GM19324 (cell line): ENCODE results near the gene PRKAR1B.
"Not testable (repeated sequence)": the region's sequence is repeated elsewhere in the genome, so short reads cannot be mapped to it uniquely, and the experiment has no call there.

Experiments
- ATAC-seq: cut with Tn5 transposase; IDR thresholded peaks from one replicate; pipeline ENCODE4 v1.9.1; 2021; ENCODE audit warnings: mild to moderate bottlenecking, moderate library complexity; ENCODE audit not compliant: unreplicated experiment, low FRiP score

PRKAR1B gene

DNA sequence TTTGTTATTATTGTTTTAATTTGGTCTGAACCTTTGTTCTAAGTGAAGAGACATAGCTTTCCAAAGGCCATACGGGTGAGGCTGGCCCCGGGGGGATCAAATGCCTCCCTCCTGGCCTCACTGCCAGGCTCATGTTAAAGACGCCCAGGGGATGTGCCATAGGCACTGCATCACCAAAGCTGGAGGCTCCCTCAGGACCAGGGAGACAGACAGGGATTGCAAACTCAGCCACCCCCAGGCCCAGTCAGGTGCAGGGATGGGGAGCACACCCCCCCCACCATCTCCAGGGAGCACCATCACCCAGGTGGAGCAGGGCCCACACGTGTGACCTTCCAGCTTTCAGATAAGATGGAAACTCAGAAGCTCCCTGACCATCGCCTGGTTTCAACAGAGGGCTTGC, 96.5 kb downstream of the PRKAR1B start:
- no peak for ATAC-seq

DNA sequence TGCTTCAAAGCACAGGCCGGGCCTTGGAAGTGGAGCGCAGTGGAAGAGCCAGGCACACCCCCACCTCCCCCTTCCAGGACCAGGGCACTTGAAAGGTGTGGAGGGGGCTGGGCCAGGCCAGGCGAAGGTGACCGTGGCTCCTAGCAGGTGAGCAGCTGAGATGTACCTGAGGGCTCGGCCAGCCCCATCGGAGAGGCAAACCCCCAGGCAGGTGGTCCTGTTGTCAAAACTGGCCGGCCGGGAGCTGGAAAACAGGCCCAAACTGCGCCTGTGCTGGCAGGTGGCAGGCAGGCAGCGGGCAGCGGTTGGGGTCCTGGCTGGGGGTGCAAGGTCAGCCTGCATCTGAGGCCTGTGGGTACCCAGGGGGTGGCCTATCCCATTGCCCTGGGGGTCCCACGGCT, 97.0 kb downstream of the PRKAR1B start:
- ATAC-seq, result no peak

DNA sequence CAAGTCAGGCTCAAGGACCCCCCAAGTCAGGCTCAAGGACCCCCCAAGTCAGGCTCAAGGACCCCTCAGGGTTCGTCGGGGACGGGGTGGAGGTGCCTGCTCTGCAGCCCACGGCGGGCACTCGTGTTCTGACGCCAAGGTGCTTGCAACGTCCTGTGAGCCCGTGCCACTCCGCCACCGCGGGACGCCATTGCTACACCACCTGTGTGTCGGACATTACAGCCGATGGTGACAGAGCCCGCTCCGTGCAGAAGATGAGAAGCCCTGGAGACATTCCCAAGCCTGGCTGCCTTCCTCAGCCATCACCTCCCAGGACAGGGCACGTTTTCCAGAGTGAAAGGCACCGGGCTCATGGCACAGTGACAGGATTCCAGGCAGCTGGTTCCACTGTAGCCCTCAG, 98.3 kb downstream of the PRKAR1B start:
- ATAC-seq, result no peak

DNA sequence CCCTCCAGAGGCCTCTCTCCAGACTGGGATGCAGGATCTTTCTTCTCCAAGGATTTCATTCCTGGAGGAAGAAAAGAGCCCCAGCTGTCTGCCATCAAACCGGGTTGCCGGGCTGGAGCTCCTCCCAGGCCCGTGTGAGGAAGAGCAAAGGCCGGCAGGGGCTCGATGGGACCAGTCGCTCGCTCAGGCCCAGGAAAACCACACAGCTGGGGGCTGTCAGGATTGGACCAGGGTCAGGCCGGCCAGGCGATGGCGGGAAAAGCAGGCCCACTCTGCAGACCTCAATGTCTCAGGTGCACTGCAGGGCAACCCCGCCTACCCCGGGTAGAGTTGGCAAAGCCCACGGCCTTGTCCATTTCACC, 98.7 kb downstream of the PRKAR1B start:
- no peak for ATAC-seq

DNA sequence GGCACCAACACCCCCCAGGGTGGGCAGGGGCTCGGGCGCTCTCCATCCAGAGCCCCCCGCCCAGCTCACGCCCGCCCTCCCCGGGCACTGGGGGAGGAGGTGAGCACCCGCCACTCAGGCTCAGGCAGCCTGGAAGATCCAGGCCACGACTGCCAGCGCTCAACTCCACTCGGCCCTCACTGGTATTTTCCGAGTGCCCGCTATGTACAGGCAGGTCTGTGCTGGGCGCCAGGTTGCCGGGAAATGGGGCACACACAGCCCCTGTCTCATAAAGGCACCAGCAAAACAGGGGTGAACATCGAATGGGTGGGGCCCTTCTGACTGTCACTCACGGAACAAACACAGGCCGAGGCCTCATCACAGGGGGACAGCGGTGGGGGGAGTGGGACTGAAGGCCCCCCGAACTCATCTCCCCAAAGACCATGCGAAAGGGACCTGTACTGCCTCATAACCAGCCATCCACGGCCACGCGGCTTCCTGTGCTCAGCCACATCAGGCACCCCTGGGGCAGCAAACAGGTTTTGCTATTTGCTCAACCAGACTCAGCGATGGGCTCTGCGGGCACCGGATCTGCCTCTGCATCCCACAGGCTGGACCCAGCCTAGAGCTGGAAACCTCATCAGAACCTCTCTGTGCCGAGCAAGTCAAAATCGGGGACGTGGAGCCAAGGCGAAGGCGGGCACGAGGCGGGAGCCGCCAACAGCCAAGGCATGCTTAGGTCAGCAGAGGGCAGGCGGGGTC, 99.2 kb downstream of the PRKAR1B start:
- ATAC-seq, result no peak

DNA sequence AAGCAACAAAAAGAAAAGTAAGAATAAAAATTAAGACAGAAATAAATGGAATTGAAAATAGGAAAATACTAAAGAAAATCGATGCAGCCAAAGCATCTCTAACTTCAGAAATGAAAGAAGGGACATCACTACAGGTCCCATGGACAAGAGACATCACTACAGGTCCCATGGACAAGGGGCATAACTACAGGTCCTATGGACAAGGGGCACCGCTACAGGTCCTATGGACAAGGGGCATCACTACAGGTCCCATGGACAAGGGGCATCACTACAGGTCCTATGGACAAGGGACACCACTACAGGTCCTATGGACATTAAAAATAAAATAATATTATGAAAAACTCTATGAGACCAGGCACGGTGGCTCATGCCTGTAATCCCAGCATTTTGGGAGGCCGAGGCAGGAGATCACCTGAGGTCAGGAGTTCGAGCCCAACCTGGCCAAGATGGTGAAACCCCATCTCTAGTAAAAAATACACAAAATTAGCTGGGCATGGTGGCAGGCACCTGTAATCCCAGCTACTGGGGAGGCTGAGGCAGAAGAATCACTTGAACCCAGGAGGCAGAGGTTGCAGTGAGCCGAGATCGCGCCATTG, 101.6 kb downstream of the PRKAR1B start:
- ATAC-seq, result no peak

DNA sequence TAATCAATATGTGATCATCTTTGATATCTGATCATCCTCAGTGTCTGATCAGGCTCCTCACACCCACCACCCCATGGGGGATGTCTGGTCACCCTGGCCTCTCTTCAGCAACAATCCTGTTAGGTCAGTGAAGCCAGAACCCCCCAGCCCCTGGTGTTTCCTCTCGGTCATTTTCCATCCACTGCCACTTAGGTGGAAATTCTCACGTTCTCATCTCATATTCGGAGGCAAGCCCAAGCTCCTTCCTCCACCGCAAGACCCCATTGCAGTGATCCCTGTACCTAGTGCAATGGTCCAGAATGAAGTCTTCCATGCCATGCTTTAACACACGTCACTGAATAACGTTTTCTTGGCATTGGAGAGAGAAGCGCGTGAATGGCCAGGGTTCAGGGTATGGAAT, 103.6 kb downstream of the PRKAR1B start:
- no peak for ATAC-seq

DNA sequence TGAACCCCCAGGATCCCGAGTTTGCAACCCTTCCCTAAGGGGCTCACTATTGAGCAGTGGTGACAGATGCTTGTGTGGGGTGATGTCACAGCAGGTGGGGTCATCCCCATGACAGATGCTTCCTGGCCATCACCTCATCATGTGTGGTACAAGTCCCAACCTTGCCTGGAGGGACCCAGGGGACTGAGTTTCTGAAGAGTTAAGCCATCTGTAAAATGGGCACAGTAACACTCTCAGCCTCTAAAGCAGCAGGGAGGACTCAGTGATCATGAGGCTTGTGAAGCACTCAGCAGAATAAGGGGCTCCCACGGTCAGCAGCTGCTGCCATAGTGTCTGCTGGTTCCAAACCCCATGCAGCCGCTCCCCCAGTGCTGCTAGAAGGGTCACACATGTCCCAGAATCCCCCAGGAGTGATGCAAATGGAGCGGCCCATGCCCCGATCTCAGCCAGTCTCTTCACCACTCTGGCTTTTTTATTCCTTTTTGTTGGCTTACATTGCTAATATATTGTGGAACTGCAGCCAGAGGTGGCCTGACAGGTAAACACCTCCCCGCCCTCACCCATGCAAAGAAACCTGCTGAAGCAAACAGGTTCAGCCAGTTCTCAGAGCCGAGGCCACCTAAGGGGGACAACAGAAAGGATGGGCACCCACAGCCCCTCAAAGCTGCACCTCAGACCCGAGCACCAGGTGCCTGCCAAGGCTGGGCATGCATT, 105.4 kb downstream of the PRKAR1B start:
- ATAC-seq, result no peak

DNA sequence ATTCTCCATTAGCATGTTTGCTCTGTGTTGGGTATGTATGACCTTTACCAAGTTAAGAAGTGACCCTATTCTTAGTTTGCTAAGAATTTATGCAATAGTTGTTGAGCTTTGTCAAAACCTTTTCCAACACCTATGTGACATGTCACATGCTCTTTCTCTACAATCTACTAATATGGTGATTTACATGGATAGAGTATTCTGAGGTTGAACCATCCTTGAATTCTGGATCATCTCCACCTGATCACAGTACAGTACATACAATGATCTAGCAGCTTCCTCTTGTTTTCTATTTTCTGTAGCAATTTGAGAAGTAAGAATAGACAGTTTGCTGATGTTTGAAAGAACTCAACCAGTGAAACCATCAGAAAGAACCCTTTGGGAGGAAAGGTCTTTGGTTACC, 106.2 kb downstream of the PRKAR1B start:
- ATAC-seq, result no peak

DNA sequence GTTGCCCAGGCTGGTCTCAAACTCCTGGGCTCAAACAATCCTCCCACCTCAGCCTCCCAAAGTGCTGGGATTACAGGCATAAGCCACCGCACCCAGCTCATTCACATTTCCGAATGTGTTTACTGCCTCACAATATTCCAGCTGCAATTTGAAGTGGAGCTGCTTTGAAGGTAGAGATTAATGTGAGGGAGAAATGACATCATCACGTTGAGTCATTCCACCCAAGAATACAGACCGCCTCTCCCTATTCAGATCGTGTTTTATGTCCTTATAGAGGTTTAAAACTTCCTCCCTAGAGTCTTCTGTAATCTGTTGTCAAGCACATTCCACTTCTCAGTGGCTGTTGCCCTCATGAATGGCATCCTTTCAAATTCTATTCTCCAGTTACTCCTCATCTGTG, 107.0 kb downstream of the PRKAR1B start:
- no peak for ATAC-seq

DNA sequence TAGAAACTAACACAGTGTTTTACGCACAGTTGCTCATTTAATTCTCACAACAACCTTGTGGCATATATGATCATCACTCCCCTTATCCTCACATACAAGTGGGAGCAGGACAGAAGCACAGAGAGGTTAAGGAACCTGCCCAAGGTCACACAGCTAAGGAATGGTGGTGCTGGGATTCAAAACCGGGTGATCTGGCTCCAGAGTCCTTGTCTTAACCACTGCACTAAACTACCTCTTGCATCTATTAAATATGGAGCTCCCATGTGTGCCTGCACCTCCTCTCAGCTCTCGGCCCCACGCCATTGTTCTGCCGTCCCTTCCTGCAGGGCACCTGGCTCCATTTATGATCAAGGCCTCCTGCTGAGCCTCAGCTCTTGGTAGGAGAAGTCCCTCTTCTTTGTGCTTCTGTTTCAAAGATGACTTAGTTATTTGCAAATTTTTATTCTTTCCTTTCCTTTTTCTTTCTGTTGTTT, 107.7 kb downstream of the PRKAR1B start:
- ATAC-seq, result no peak

DNA sequence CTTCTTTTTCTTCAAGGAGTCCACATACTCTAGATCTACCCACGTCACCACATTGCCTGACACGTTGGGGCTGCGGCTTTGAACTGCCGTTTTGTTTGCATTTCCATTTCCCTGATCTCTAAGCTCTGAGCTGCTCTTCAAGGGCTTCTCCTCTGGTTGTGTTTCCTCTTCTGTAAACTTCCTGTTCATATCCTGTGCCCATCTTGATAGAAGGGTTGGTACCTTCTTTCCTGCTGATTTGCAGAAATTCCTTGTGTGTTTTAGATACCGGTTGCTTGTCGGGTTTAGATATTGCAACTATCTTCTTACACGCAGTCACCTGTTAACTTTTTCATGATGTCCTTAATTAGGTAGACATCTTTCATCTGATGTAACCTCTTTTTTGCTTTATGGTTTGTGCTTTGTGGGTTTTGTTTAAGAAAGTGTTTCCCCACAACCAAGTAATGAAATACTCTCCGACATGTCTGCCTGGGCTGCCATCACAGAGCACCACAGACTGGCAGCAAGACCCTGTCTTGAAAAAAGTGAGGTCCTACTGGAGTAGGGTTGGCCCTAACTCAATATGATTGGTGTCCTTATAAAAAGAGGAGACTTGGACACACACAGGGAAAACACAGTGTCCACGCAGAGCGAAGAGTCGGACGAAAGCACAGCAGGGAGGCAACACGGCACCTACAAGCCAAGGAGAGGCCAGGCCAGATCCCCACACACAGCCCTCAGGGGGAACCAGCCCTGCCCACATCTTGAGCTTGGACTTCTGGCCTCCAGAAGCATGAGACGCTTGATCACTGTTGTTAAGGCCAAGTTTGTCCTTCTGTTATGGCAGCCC, 108.3 kb downstream of the PRKAR1B start:
- ATAC-seq, result no peak

DNA sequence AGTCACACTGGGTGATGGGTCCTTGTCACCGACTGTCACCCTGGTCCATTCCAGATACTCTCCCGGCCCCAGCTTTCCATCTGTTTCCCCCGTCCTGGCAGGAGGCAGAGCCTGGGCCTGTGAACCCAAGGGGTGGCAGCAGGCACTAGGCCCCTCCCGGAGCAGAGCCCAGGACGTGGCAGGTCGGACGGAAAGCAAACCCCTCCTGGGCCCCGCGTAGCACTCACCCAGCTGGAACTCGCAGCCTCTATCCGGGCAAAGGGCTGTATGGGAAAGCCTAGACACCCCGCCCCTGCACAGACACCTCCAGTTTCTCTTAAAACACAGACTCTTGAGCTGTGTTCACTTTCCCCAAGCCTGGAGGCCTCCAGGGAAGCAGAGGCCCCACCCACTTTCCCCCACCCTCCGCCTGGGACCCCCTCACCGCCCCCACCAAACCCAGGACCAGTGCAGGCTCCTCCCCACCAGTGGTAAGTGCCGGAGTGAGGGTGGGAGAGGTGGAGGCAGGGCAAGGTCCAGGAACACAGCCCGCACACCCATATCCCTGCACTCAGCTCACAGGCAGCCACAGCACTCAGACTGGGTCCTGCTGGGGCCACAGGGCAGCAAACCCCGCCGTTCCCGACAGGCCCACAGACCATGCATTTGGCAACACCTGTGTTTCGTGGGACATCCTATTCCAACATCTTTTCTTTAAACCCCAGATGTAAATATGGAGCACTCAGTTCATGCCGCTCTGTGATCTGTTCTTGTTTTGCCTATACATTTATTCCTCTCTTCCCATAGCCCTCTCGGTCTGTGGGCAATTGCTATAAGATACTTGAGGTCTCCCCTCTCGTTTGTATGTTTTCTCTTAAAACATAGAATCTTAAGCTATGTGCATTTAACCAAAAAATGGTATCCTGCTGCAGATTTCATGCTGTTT, 109.2 kb downstream of the PRKAR1B start:
- ATAC-seq, result no peak

DNA sequence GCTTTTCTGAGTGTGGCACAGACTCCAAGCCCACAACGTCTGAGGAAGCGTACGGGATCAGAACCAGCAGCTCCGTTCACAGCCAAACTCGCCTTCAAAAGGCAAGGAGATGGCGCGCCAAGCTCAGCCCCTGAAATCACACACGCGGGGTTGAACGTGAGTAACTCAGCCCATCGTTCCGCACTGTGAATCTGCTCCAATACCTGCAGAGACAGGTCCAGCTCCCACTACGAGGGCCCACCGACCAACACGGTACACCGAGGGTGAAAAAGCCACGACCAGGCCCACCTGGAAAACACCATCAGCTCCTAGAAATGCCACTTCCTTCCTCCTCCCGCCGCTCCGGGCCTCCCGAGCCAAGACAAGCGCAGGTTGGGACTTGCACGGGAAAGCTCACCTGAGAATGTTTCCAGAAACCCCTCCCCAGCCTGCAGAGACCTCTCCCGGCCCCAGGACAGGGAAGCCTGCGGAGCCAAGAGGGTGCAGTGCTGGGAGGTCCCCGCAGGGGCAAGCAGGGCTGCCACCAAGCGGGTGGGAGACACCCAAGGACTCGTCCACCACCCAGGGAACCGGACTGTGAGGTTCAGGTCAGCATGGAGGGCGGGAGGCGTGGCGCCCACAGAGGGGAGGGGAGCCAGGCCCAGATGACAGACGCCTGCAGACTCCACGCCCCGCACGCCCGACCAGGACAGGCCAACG, 113.5 kb downstream of the PRKAR1B start:
- ATAC-seq, result no peak

DNA sequence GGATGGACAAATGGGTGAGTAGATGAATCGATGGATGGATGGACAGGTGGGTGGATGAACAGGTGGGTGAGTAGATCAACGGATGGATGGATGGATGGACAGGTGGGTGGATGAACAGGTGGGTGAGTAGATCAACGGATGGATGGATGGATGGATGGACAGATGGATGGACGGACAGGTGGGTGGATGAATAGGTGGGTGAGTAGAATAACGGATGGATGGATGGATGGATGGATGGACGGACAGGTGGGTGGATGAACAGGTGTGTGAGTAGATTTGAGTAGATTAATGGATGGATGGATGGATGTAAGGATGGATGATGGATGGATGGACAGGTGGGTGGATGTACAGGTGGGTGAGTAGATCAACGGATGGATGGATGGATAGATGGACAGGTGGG, 115.2 kb downstream of the PRKAR1B start:
- not testable (repeated sequence) for ATAC-seq

DNA sequence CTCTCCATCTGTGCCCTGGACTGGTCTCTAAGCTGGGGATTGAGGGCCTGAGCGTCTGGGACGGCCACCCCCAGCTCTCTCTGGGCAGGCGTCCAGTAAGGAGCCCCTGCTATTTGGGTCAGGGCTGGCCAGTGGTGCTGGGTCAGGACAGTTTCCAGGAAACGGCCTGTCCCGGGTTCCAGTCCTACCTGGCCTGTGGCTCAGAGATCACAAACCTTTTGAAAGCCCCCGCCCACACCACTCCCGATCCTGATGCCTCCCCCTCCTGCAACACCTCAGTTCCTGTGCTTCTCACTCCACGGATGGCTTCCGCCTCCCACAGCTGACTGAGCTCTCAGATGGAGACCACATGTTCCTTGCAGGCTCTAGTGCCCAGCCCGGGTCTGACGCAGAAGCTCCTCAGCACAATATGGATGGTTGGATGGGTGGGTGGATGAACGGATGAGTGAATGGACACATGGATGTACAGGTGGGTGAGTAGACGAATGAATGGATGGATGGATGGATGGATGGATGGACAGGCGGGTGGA, 115.7 kb downstream of the PRKAR1B start:
- ATAC-seq, result no peak

DNA sequence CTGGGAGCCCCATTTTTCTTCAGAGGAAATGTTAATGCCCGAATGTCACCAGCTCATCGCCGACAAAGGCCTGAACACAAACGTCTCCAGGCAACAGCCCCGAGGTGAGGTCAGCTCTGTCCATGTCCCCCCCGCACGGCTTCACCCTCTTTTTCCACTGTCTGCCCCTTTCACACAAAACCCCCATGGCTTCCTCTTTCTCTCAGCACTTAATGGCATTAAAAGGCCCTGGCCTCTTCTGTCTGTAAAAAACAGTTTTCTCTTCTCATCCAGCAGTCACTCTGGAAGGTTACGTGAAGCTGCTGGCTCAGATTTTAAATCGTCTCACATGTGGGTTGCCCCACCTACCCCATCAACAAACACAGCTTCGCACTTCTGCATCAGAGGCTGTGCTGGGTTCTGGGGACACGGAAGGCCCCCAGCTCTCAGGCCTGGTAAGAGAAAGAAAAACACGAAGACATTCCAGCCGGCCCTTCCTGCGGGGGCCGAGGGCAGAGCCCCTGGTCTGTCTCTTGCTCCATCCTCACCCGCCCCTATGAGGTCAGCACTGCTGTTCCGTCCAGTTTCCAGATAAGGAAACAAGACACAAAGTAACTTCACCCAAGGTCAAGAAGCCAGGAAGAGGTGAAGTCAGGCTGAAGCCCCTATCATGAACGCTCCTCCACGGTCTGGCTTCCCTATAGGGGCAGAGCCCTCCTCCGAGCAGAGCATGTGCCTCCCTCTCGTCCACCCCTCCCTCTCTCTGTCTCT, 116.4 kb downstream of the PRKAR1B start:
- ATAC-seq, result no peak

DNA sequence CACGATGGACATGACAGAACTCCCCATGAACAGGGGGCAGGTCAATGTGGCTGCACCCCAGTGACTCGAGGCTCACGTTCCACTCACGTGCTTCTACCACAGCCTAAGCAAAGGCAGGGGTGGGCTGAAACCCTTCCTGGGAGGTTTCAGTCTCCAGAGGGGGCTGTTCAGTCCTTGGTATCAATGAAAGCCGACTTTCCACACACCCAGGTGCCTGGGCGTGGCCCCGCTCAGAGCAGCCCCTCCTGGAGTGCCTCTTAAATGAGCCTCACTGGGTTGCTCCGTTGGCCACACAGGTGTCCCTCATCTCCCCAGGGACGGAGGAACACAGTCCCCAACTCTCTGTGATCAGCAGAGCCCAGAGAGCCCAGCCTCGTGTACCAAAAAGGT, 116.9 kb downstream of the PRKAR1B start:
- no peak for ATAC-seq
